NCI-H187 treated with DMSO at 0.1 percent for 48 hours (cell line): ENCODE data around the gene BOK.

Experiments
- DNase-seq: peaks from one replicate; lab custom pipeline; 2025; lab: John Stamatoyannopoulos, UW

BOK gene

GRCh38 chr2:241538838-241539615 is 19.5 kb upstream of the BOK start:
- DNase-seq = no peak

DNA sequence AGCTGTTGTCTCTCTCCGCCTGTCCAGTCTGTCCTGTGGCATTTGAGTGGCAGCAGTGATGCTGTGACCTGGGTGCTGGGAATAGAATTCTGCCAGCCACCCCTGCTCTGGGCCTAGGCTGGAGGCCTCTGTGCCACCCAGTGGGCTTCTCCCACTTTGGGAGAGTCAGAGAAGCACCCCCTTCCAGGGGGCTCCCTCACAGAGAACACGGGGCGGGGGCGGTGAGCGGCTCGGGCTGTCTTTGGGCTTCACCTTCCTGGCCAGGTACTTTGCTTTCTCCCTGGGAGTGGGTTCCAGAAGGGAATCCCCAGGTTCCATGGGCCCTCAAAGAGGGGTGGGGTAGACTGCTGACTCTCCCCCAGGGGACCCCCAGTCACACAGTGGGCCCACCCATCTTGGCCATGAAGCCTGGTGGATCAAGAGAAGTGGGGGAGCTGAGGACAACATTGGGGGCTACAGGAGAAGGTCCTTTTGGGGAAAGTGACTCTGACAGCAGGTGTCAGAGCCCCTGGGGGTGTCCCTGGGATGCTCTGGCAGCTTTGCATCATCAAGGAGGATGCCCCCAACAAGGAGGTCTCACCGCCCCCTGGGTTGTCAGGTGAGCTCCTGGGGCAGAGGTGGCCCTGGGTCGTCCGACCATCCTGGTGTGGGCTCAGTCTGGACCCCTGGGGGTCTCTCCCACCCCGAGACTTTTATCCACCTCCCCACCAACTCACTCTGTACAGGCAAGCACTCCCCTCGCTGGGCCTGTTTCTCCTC is 18.8 kb upstream of the BOK start:
- DNase-seq = no peak

DNA sequence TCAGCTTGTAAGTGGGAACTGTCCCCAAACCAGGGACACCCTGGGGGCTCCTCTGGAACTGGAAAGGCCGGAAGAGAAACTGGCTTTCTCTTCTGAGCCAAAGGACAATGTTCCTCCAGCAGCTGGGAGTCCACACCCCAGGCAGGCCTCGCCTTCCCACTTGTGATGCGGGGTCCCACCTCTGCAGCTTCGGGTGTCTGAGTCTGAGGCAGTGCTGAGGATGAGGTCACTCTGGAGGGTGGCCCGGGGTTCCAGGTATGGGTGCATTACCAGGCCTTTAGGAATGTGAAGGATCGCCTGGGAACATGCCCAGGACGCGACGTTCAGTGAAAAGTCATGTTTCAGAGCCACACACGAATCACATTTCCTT is 18.2 kb upstream of the BOK start:
- no peak for DNase-seq

- peak; percentile 11 for DNase-seq
These were observed 17.6 kb upstream of the BOK start for GRCh38 chr2:241540771-241541561.

DNA sequence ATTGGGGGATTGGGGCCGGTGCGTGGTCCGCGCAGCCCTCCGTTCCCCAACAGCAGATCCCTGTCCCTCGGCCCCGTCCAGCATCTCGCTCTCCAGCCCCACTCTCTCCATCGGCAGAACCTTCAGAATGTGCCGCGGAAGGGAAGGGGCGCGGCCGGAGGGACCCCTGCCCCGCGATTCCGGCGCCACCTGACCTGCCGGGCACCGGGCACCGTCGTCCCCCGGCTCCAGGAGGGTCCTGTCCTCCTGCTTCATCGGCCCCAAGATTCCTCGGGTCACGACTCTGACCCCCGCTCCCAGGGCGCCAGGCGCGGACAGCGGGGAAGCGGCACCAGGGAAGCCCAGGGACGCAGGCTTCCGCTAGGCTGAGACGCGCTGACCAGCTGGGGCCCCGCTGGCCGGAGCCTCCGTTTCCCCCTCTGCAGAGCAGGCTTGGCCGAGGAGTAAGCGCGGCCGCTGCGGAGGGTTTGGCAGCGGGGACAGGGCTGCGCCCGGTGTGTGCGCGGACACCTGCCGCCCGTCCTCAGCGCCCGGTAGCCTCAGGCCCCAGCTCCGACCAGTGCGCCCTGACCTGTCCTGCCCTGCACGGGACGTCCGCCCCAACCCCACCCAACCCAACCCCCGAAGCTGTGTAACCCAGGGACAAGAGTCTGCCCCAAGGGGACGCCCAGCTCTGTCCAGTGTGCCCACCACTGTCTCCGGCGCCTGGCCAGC is 16.8 kb upstream of the BOK start:
- no peak for DNase-seq

GRCh38 chr2:241542278-241542605 is 16.3 kb upstream of the BOK start:
- DNase-seq = no peak

DNA sequence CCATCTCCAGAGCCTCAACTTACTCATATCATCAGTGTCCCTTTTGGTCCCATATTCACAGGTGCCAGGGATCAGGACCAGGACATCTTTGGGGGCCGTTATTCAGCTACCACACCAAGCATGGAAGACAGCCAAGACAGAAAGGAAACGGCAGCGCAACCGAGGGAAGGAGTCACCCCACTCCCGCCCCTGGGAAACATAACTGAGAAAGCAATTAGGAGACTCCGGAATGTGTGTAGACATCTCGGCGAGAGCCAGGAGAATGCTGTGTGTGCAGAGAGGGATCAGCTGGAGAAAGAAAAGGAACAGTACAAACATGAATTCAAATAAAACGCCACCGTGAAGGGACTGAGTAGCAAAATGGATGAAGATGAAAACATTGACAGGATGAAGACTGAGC is 13.4 kb upstream of the BOK start:
- DNase-seq = no peak

GRCh38 chr2:241545523-241546473 is 12.7 kb upstream of the BOK start:
- DNase-seq = no peak

- DNase-seq = no peak
These were observed 11.6 kb upstream of the BOK start for GRCh38 chr2:241546771-241547498.

DNA sequence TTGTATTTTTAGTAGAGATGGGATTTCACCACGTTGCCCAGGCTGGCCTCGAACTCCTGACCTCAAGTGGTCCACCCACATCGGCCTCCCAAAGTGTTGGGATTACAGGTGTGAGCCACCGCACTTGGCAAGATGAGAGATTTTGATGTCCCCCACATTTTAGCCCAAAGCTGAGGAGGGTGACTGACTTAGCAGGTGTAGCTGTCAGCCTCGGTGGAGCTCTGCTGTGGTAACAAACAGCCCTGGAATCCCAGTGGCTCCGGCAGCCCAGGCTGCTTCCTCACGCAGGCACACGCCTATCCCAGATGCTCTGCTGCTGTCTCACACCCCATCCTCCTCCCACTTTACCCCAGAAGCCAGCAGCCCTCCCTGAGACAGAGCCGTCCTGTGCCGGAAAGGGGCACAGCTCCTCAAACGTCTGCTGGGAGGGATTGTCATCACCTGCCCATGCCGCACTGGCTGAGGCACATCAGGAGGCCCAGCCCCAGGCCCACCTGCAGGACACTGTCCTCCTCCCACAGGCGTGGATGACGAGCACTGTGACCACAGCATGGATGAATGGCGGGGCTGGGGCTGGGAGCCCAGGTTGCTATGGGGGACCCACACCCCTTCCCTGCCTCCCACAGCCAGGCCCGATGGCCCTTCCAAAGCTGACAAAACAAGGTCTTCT is 10.6 kb upstream of the BOK start:
- no peak for DNase-seq

DNA sequence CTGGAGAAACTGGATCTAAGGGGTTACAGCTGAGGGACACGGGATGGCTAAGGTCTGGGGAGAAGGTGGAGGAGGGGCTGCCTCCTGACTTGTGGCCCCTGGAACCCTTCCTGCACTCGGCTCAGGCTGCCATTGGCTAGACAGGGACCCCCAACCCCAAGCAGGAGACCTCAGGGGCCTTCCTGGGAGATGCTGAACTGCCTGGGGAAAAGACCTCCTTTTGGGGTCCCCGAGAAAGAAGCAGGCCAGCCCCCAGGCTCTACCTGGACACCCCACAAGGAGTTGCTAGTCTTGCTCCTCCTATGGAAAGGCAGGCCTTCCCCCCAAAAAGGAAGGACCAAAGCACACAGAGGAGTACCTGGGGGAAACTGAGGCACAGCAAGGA is 10.1 kb upstream of the BOK start:
- DNase-seq = no peak

DNA sequence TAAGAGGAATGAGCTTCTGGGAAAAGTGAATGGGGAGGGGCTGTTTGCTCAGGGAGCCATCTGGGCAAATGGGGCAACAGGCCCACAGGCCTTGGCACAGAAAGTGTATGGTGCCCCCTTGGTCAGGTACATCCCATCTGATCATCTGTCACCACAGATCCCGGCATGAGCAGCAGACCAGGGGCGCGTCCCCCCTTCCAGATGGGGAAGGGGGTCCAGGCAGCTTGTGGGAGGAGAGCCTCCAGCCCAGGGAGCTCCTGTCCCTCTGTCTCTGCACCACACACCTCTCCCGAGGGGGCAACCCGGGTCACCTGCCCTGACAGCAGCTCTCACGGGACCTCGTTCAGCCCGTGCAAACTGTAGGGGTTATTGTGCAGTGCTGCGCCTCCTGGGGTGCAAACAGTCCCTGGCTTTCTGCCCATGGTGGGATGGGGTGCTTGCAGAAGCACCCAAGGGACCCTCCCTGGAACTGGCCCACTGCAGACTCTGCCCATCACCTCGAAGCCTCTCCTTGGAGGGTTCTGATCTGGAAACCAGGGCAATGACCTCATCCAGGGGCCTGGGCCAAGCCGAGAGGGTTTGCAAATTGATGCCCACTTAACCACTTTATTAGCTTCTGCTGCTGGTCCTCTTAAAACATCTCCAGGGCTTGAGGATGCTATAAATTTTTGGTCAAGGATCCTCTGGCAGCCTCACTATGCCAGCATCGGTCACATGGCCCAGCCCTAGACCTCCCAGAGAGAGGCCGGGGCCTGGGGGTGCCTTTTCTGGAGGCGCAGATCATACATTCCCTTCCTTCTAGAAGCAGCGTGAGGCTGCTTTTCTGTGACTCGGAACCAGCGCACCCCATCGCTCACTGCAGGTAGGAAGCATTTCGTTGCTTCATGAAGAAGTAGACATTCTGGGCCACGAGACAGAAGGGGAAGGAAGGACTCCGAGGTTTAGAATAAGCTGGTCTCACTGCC is 7.6 kb upstream of the BOK start:
- peak; percentile 7 for DNase-seq

- no peak for DNase-seq
These were observed 6.9 kb upstream of the BOK start for GRCh38 chr2:241551599-241551997.

DNA sequence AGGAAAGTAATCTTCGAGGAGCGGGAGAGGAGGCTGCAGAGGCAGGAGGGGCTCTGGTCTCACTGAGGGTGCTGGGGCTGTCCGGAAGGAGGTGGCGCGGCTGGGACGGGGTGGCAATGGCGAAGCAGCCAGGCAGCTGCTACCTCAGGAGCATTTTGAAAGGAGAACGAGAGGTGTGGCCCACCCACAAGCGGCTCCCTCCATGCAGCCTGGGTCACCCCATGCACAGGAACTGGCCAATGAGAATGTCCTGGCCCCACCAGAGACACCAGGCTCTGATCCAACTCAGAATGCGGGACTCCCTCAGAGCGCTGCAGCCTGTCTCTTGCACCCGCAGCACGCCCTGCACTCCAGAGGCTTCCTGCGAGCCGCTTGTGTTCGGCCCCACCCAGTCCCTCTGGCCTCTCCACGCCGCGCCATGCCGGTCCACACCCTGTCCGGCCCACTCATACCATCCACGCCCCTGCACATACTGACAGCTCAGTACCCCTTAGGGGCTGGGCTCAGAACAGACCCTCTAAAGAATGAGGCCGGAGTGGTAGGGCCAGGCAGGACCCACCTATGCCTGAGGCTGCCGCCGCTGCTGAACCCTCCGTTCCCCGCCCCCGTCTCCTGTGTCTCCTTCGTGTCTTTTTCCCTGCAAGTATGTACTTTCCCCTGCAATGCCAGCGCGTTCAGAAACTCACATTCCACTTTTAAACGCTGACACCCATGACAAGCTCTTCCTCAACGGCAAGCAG is 6.4 kb upstream of the BOK start:
- no peak for DNase-seq

DNA sequence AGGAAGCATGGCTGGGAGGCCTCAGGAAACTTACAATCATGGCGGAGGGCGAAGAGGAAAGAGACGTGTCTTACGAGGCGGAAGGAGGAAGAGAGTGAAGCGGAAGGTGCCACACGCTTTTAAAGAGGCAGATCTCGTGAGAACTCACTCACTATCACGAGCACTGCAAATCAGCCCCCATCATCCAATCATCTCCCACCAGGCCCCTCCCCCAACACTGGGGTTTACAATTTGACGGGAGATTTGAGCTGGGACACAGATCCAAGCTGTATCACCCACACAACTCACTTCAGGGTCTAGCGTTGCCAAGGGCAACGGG is 5.1 kb upstream of the BOK start:
- no peak for DNase-seq

DNA sequence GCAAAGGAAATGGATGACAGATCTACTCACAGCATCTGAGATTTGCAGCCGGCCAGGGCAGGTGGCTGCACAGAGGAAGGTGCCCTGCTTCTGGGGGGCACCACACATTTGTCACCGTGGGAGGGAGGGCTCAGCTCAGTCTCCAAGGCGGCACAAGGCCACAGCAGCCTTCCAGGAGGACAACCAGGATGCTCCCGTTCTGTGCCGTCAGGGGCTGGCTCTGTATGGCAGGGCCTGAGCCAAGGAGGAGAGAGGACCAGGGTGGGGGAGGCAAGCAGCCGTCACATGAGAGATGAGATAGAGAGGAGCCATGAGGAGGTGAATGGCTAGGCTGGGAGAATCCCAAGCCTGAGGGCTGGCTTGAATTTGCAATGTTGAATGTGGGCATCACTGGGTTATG is 4.6 kb upstream of the BOK start:
- DNase-seq = no peak

- no peak for DNase-seq
These were observed 3.8 kb upstream of the BOK start for GRCh38 chr2:241554610-241555322.

DNA sequence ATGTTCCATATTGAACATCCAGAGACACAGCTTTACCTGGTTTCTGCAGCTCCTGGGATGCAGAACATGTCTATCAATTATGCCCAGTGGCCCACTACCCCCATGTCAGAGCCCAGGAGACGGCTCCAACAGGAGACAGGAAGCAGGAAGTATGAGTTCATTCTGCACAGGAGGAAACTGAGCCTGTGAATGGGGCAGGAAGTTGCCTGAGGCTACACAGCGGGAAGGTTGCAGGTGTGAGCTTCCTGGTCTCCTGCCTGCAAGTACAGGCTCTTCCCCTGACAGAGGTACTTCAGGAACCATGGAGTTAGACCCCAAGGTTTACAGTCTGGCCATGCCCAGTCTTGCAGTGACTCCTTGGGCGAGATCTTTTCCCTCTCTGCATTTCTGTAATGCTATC is 2.8 kb upstream of the BOK start:
- no peak for DNase-seq
